ENCODE results near the gene CACNA2D1. TPM values are rescaled to one million over a fixed set of nuclear protein-coding genes. Genes with fewer than 3 reads are reported as not detected.

Gene CACNA2D1
- total RNA-seq, 1 donor: 63.5 TPM

GRCh38 chr7:82010416-82010815 lies 433.2 kb downstream of the CACNA2D1 start:
- TF ChIP-seq CTCF (IDR thresholded peaks at IDR 0.05; ENCODE audit: insufficient read depth, low read depth, low read length): no peak
- no peak overlapping the region for H3K4me3 ChIP-seq (ENCODE audit: low read depth, low read length)
- peak; percentile 51 for DNase-seq (ENCODE audit: low read depth)

GRCh38 chr7:82007315-82007714 lies 436.3 kb downstream of the CACNA2D1 start:
- no peak for DNase-seq (ENCODE audit: low read depth)
- no peak overlapping the region for H3K4me3 ChIP-seq (ENCODE audit: low read depth, low read length)
- no peak for TF ChIP-seq CTCF (IDR thresholded peaks at IDR 0.05; ENCODE audit: insufficient read depth, low read depth, low read length)

GRCh38 chr7:82005056-82005455 lies 438.5 kb downstream of the CACNA2D1 start:
- no peak overlapping the region for H3K4me3 ChIP-seq (ENCODE audit: low read depth, low read length)
- no peak for TF ChIP-seq CTCF (IDR thresholded peaks at IDR 0.05; ENCODE audit: insufficient read depth, low read depth, low read length)
- no peak for DNase-seq (ENCODE audit: low read depth)

- H3K4me3 ChIP-seq (ENCODE audit: low read depth, low read length): no peak overlapping the region
- TF ChIP-seq CTCF (IDR thresholded peaks at IDR 0.05; ENCODE audit: insufficient read depth, low read depth, low read length): no peak
- DNase-seq (ENCODE audit: low read depth): no peak
Observed at GRCh38 chr7:81993186-81993585, 450.4 kb downstream of the CACNA2D1 start.

- DNase-seq (ENCODE audit: low read depth): peak; percentile 19
- H3K4me3 ChIP-seq (ENCODE audit: low read depth, low read length): no peak overlapping the region
Observed at GRCh38 chr7:81990395-81990794, 453.2 kb downstream of the CACNA2D1 start.

GRCh38 chr7:81986723-81987470 lies 456.7 kb downstream of the CACNA2D1 start:
- no peak for DNase-seq (ENCODE audit: low read depth)
- TF ChIP-seq CTCF (IDR thresholded peaks at IDR 0.05; ENCODE audit: insufficient read depth, low read depth, low read length): no peak
- no peak overlapping the region for H3K4me3 ChIP-seq (ENCODE audit: low read depth, low read length)

More at GRCh38 chr7:81990395-81990794, 453.2 kb downstream of the CACNA2D1 start:
- no peak for TF ChIP-seq CTCF (IDR thresholded peaks at IDR 0.05; ENCODE audit: insufficient read depth, low read depth, low read length)

GRCh38 chr7:81983406-81983805 lies 460.2 kb downstream of the CACNA2D1 start:
- no peak for DNase-seq (ENCODE audit: low read depth)
- no peak overlapping the region for H3K4me3 ChIP-seq (ENCODE audit: low read depth, low read length)
- TF ChIP-seq CTCF (IDR thresholded peaks at IDR 0.05; ENCODE audit: insufficient read depth, low read depth, low read length): no peak

Data from fibroblast of villous mesenchyme (primary cell).